Measurements from ENCODE around the gene ST6GALNAC4. TPM values are rescaled to one million over a fixed set of nuclear protein-coding genes. Genes with fewer than 3 reads are reported as not detected.
A peak's percentile ranks its signal among the peaks of the same experiment; 100 is the strongest.

Gene ST6GALNAC4
- total and polyA plus RNA-seq, 9 of the 15 experiments (the other 6 are each of a cell fraction or from before 2014, with no cell fraction given) = 2.6 to 43.1 (median 15.4) TPM

DNA sequence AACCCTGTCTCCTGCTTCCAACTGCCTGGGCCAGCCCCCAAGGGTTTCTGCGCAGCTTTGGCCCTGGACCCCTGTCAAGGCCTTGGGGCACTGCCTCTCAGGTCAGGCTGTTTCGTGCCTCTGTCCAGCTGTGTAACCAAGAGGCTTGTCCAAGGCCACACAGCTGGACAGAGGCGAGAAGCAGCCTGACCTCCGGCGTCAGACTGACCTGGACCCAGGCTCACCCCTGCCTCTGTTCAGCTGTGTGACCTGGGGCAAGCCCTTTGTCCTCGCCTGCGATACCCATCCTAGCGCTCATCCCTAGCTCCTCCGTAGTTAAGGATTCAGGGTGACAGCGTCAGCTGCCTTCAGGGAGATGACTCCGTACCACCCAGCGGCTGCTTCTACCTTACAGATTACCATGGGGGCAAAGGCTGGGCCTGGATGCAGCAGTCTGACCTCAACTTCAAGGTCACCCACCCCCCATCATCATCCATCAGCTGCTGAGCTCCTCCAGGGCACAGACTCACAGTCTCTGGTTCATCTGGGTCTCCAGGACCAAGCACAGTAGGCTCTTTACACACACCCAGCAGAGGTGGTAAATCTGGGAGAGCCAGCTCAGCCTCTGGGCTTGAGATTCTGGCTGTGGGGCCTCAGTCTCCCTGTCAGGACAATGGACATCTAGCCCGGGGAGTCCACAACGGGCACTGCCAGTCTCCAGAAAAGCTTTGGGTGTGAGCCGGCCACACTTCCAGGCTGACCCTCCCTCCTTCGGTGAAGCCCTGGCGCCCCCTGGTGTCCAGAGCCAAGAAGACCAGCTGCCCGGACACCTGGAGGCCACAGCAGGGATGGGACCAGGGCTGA is 47.3 kb downstream of the ST6GALNAC4 start (continued):
- TF ChIP-seq NBN (IDR thresholded peaks at IDR 0.05; ENCODE audit: low read depth) = 0 out of 2 replicates have a peak, but pooled peaks have one; percentile 38
- no peak for TF ChIP-seq FOXM1 (IDR thresholded peaks at IDR 0.05; ENCODE audit: low read depth)
- TF ChIP-seq FOXM1 (CRISPR knock-in tag; IDR thresholded peaks at IDR 0.05; ENCODE audit: low read depth) = no peak
- no peak for TF ChIP-seq MYBL2 (IDR thresholded peaks at IDR 0.05; ENCODE audit: low read depth)
- TF ChIP-seq MYBL2 (CRISPR knock-in tag; IDR thresholded peaks at IDR 0.05; ENCODE audit: borderline replicate concordance) = no peak
- TF ChIP-seq, protein P1, sequence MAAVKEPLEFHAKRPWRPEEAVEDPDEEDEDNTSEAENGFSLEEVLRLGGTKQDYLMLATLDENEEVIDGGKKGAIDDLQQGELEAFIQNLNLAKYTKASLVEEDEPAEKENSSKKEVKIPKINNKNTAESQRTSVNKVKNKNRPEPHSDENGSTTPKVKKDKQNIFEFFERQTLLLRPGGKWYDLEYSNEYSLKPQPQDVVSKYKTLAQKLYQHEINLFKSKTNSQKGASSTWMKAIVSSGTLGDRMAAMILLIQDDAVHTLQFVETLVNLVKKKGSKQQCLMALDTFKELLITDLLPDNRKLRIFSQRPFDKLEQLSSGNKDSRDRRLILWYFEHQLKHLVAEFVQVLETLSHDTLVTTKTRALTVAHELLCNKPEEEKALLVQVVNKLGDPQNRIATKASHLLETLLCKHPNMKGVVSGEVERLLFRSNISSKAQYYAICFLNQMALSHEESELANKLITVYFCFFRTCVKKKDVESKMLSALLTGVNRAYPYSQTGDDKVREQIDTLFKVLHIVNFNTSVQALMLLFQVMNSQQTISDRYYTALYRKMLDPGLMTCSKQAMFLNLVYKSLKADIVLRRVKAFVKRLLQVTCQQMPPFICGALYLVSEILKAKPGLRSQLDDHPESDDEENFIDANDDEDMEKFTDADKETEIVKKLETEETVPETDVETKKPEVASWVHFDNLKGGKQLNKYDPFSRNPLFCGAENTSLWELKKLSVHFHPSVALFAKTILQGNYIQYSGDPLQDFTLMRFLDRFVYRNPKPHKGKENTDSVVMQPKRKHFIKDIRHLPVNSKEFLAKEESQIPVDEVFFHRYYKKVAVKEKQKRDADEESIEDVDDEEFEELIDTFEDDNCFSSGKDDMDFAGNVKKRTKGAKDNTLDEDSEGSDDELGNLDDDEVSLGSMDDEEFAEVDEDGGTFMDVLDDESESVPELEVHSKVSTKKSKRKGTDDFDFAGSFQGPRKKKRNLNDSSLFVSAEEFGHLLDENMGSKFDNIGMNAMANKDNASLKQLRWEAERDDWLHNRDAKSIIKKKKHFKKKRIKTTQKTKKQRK (IDR thresholded peaks at IDR 0.05; ENCODE audit: borderline replicate concordance, low read depth, low read length) = no peak
- no peak for TF ChIP-seq JUNB (CRISPR knock-in tag; conservative IDR thresholded peaks at IDR 0.05)
- TF ChIP-seq, protein P2, sequence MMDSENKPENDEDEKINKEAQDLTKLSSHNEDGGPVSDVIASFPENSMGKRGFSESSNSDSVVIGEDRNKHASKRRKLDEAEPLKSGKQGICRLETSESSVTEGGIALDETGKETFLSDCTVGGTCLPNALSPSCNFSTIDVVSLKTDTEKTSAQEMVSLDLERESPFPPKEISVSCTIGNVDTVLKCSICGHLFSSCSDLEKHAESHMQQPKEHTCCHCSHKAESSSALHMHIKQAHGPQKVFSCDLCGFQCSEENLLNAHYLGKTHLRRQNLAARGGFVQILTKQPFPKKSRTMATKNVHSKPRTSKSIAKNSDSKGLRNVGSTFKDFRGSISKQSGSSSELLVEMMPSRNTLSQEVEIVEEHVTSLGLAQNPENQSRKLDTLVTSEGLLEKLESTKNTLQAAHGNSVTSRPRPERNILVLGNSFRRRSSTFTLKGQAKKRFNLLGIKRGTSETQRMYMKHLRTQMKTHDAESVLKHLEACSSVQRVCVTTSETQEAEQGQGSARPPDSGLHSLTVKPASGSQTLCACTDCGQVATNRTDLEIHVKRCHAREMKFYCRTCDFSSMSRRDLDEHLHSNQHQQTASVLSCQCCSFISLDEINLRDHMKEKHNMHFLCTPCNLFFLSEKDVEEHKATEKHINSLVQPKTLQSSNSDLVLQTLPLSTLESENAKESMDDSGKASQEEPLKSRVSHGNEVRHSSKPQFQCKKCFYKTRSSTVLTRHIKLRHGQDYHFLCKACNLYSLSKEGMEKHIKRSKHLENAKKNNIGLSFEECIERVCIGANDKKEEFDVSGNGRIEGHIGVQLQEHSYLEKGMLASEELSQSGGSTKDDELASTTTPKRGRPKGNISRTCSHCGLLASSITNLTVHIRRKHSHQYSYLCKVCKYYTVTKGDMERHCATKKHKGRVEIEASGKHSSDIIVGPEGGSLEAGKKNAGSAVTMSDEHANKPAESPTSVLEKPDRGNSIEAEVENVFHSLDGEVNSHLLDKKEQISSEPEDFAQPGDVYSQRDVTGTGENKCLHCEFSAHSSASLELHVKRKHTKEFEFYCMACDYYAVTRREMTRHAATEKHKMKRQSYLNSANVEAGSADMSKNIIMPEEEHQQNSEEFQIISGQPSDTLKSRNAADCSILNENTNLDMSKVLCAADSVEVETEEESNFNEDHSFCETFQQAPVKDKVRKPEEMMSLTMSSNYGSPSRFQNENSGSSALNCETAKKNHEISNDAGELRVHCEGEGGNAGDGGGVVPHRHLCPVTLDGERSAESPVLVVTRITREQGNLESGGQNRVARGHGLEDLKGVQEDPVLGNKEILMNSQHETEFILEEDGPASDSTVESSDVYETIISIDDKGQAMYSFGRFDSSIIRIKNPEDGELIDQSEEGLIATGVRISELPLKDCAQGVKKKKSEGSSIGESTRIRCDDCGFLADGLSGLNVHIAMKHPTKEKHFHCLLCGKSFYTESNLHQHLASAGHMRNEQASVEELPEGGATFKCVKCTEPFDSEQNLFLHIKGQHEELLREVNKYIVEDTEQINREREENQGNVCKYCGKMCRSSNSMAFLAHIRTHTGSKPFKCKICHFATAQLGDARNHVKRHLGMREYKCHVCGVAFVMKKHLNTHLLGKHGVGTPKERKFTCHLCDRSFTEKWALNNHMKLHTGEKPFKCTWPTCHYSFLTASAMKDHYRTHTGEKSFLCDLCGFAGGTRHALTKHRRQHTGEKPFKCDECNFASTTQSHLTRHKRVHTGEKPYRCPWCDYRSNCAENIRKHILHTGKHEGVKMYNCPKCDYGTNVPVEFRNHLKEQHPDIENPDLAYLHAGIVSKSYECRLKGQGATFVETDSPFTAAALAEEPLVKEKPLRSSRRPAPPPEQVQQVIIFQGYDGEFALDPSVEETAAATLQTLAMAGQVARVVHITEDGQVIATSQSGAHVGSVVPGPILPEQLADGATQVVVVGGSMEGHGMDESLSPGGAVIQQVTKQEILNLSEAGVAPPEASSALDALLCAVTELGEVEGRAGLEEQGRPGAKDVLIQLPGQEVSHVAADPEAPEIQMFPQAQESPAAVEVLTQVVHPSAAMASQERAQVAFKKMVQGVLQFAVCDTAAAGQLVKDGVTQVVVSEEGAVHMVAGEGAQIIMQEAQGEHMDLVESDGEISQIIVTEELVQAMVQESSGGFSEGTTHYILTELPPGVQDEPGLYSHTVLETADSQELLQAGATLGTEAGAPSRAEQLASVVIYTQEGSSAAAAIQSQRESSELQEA (IDR thresholded peaks at IDR 0.05; ENCODE audit: low read depth) = no peak
- TF ChIP-seq, protein P3, sequence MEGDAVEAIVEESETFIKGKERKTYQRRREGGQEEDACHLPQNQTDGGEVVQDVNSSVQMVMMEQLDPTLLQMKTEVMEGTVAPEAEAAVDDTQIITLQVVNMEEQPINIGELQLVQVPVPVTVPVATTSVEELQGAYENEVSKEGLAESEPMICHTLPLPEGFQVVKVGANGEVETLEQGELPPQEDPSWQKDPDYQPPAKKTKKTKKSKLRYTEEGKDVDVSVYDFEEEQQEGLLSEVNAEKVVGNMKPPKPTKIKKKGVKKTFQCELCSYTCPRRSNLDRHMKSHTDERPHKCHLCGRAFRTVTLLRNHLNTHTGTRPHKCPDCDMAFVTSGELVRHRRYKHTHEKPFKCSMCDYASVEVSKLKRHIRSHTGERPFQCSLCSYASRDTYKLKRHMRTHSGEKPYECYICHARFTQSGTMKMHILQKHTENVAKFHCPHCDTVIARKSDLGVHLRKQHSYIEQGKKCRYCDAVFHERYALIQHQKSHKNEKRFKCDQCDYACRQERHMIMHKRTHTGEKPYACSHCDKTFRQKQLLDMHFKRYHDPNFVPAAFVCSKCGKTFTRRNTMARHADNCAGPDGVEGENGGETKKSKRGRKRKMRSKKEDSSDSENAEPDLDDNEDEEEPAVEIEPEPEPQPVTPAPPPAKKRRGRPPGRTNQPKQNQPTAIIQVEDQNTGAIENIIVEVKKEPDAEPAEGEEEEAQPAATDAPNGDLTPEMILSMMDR (IDR thresholded peaks at IDR 0.05 in 2 of 3, conservative IDR thresholded peaks at IDR 0.05 in 1 of 3; ENCODE audit: insufficient read depth in 2 of 3, low read depth in 1 of 3, low read length in 3 of 3) = peak; percentile 93 to 99 (median 97)
- TF ChIP-seq, protein P4, sequence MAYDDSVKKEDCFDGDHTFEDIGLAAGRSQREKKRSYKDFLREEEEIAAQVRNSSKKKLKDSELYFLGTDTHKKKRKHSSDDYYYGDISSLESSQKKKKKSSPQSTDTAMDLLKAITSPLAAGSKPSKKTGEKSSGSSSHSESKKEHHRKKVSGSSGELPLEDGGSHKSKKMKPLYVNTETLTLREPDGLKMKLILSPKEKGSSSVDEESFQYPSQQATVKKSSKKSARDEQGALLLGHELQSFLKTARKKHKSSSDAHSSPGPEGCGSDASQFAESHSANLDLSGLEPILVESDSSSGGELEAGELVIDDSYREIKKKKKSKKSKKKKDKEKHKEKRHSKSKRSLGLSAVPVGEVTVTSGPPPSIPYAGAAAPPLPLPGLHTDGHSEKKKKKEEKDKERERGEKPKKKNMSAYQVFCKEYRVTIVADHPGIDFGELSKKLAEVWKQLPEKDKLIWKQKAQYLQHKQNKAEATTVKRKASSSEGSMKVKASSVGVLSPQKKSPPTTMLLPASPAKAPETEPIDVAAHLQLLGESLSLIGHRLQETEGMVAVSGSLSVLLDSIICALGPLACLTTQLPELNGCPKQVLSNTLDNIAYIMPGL (CRISPR knock-in tag; IDR thresholded peaks at IDR 0.05) = no peak
